ENCODE results near the gene NUDT13.
A peak's percentile ranks its signal among the peaks of the same experiment; 100 is the strongest.

Gene NUDT13

GRCh38 chr10:73110345-73110849 lies at the start of gene NUDT13:
NUDT13 (plus strand) TSS chr10:73110455; CDS start chr10:73114366, 3,911 bp downstream.
- peak; percentile 80 for DNase-seq

GRCh38 chr10:73060738-73061635 lies 49.3 kb upstream of the NUDT13 start:
- peak; percentile 65 for DNase-seq

- no peak for DNase-seq
Observed at GRCh38 chr10:73061743-73062142, 48.5 kb upstream of the NUDT13 start.

- DNase-seq: no peak
Observed at GRCh38 chr10:73065441-73065840, 44.8 kb upstream of the NUDT13 start.

GRCh38 chr10:73073627-73074026 lies 36.6 kb upstream of the NUDT13 start:
- DNase-seq: no peak

- DNase-seq: no peak
Observed at GRCh38 chr10:73075829-73076228, 34.4 kb upstream of the NUDT13 start.

GRCh38 chr10:73076360-73077183 lies 33.7 kb upstream of the NUDT13 start:
- DNase-seq: no peak

GRCh38 chr10:73079779-73080541 lies 30.3 kb upstream of the NUDT13 start:
- DNase-seq: no peak

GRCh38 chr10:73083221-73083620 lies 27.0 kb upstream of the NUDT13 start:
- DNase-seq: no peak

GRCh38 chr10:73084209-73084608 lies 26.0 kb upstream of the NUDT13 start:
- no peak for DNase-seq

GRCh38 chr10:73086816-73087215 lies 23.4 kb upstream of the NUDT13 start:
- DNase-seq: no peak

GRCh38 chr10:73088304-73088703 lies 22.0 kb upstream of the NUDT13 start:
- no peak for DNase-seq

GRCh38 chr10:73092830-73093229 lies 17.4 kb upstream of the NUDT13 start:
- DNase-seq: no peak

- DNase-seq: no peak
Observed at GRCh38 chr10:73093922-73094850, 16.1 kb upstream of the NUDT13 start.

GRCh38 chr10:73094986-73095480 lies 15.2 kb upstream of the NUDT13 start:
- no peak for DNase-seq

GRCh38 chr10:73095481-73096021 lies 14.7 kb upstream of the NUDT13 start:
- DNase-seq: no peak

- no peak for DNase-seq
Observed at GRCh38 chr10:73096041-73096448, 14.2 kb upstream of the NUDT13 start.

- DNase-seq: peak; percentile 97
Observed at GRCh38 chr10:73096449-73097304, 13.6 kb upstream of the NUDT13 start, which contains the start of gene P4HA1. P4HA1 (minus strand) TSS chr10:73096866; CDS start chr10:73074883, 21,983 bp downstream.

GRCh38 chr10:73097305-73097670 lies 13.0 kb upstream of the NUDT13 start:
- no peak for DNase-seq

GRCh38 chr10:73099141-73099540 lies 11.1 kb upstream of the NUDT13 start:
- DNase-seq: no peak
